Endothelial cell of umbilical vein (primary cell): ENCODE results near the gene C14orf39. TPM values are rescaled to one million over a fixed set of nuclear protein-coding genes. Genes with fewer than 3 reads are reported as not detected.

Experiments used
- BruUV-seq: library from RNA; stranded (reverse); fragments of 400-500 nt; replicated peaks from 2 replicates; lab custom pipeline; 2021; lab: Mats Ljungman, UMichigan
- CTCF ChIA-PET: fragments of 300-600, 350-600 bp; sonication (Branson Sonifier 250); formaldehyde crosslinking; loops from one replicate; lab custom pipeline; 2021; ENCODE audit warnings: antibody characterized with exemption, inconsistent platforms; lab: Charles Lee
- POLR2A ChIA-PET: fragments of 300-600, 350-600 bp; sonication (Branson Sonifier 250); formaldehyde crosslinking; loops from one replicate; lab custom pipeline; 2021; ENCODE audit warnings: antibody characterized with exemption, inconsistent platforms; lab: Charles Lee
- DNase-seq: peaks from one replicate; pipeline ENCODE4 v3.0.0-alpha.2; 2011; ENCODE audit warnings: low read depth, low spot score
- FAIRE-seq: peaks from 2 replicates; lab custom pipeline; 2011; peaks lifted over from hg19 to GRCh38; lab: Jason Lieb, UNC
- H2AFZ ChIP-seq: 2 replicates; pipeline ENCODE4 v1.6.0; 2012; ENCODE audit warnings: low read depth, low read length, control low read depth, inconsistent platforms
- H3K27ac ChIP-seq: 2 replicates; pipeline ENCODE4 v1.5.1; 2011; ENCODE audit warnings: low read depth, mild to moderate bottlenecking, control low read depth, low read length, moderate library complexity; ENCODE audit not compliant: insufficient read depth
- H3K27me3 ChIP-seq, 2 experiments: 2 replicates each; pipeline versions ENCODE4 v1.6.0 to v1.6.1; 2011; ENCODE audit warnings: low read length in 2 of 2, mixed read lengths in 1 of 2; ENCODE audit not compliant: control insufficient read depth in 2 of 2, insufficient read depth in 2 of 2
- H3K36me3 ChIP-seq, 2 experiments: 2 replicates in 1 of 2; 3 replicates in 1 of 2; pipeline ENCODE4 v1.5.1; 2011; ENCODE audit warnings: low read length in 2 of 2, mild to moderate bottlenecking in 1 of 2, moderate library complexity in 1 of 2; ENCODE audit not compliant: control insufficient read depth in 2 of 2, insufficient read depth in 2 of 2; ENCODE audit errors: extremely low read depth in 1 of 2
- H3K4me1 ChIP-seq: 3 replicates; pipeline ENCODE4 v1.5.1; 2011; ENCODE audit warnings: mild to moderate bottlenecking, low read length; ENCODE audit not compliant: control insufficient read depth, insufficient read depth; ENCODE audit errors: extremely low read depth
- H3K4me2 ChIP-seq: 2 replicates; pipeline ENCODE4 v1.6.1; 2011; ENCODE audit warnings: low read length, control low read depth, mixed read lengths; ENCODE audit not compliant: insufficient read depth
- H3K4me3 ChIP-seq, 3 experiments: fragments of 200-600 bp in 1 of 3; sonication (generic), shearing (Covaris generic) in 1 of 3; replicated peaks in 1 of 3; 2 replicates each; pipeline ENCODE4 v1.5.1; 2011 to 2016; ENCODE audit warnings: control low read depth in 3 of 3, low read length in 3 of 3, mild to moderate bottlenecking in 2 of 3, inconsistent platforms in 1 of 3, low read depth in 1 of 3, moderate library complexity in 1 of 3; ENCODE audit not compliant: insufficient read depth in 1 of 3
- H3K79me2 ChIP-seq: 2 replicates; pipeline ENCODE4 v1.6.0; 2012; ENCODE audit warnings: low read length, inconsistent platforms; ENCODE audit not compliant: control insufficient read depth, insufficient read depth
- H3K9ac ChIP-seq: replicated peaks from 2 replicates; pipeline ENCODE3; 2011; ENCODE audit warnings: low read length, control low read depth; ENCODE audit not compliant: insufficient read depth; ENCODE audit errors: extremely low read depth
- H3K9me1 ChIP-seq: replicated peaks from 3 replicates; pipeline ENCODE4 v1.6.0; 2011; ENCODE audit warnings: mild to moderate bottlenecking, low read length; ENCODE audit not compliant: control insufficient read depth, insufficient read depth; ENCODE audit errors: extremely low read depth
- H3K9me3 ChIP-seq: replicated peaks from 2 replicates; pipeline ENCODE4 v1.5.1; 2012; ENCODE audit warnings: low read length, inconsistent platforms; ENCODE audit not compliant: control insufficient read depth, insufficient read depth
- H4K20me1 ChIP-seq: replicated peaks from 2 replicates; pipeline ENCODE3; 2011; ENCODE audit warnings: mild to moderate bottlenecking, low read length; ENCODE audit not compliant: control insufficient read depth, insufficient read depth; ENCODE audit errors: extremely low read depth
- CTCF ChIP-seq, 2 donors: IDR thresholded peaks; 1 replicate in 1 of 2; 2 replicates in 1 of 2; pipeline ENCODE4 v1.5.1; 2011; ENCODE audit warnings: low read length in 2 of 2, mild to moderate bottlenecking in 2 of 2, moderate library complexity in 2 of 2, control low read depth in 1 of 2, inconsistent platforms in 1 of 2, low read depth in 1 of 2; ENCODE audit not compliant: insufficient read depth in 1 of 2; ENCODE audit errors: extremely low read depth in 1 of 2
- EZH2 ChIP-seq: IDR thresholded peaks from 2 replicates; pipeline ENCODE4 v1.6.1; 2012; ENCODE audit warnings: borderline replicate concordance, low read depth, mild to moderate bottlenecking, moderate library complexity, low read length, inconsistent platforms; ENCODE audit not compliant: severe bottlenecking
- FOS ChIP-seq: IDR thresholded peaks from 2 replicates; pipeline ENCODE4 v1.6.1; 2011; ENCODE audit warnings: mild to moderate bottlenecking, low read length, moderate library complexity, borderline replicate concordance; ENCODE audit not compliant: insufficient read depth
- GATA2 ChIP-seq: IDR thresholded peaks from 2 replicates; pipeline ENCODE4 v1.7.0; 2011; ENCODE audit warnings: low read depth, mild to moderate bottlenecking, moderate library complexity, mixed read lengths, low read length; ENCODE audit not compliant: insufficient read length, insufficient read depth
- JUN ChIP-seq: IDR thresholded peaks from 2 replicates; pipeline ENCODE4 v1.6.1; 2011; ENCODE audit warnings: borderline replicate concordance, low read depth; ENCODE audit not compliant: insufficient read length, insufficient read depth
- MAX ChIP-seq: IDR thresholded peaks from 2 replicates; pipeline ENCODE4 v1.6.1; 2011; ENCODE audit not compliant: insufficient read depth, insufficient read length
- MYC ChIP-seq: IDR thresholded peaks from one replicate; pipeline ENCODE4 v1.6.1; 2011; ENCODE audit warnings: mild to moderate bottlenecking, low read depth, low read length
- POLR2A ChIP-seq: IDR thresholded peaks from 2 replicates; pipeline ENCODE4 v1.6.1; 2012; ENCODE audit warnings: low read depth, mild to moderate bottlenecking, control low read depth, low read length
- POLR2AphosphoS5 ChIP-seq: IDR thresholded peaks from 2 replicates; pipeline ENCODE4 v1.6.1; 2012; ENCODE audit warnings: low read depth, mild to moderate bottlenecking, control low read depth, low read length, moderate library complexity; ENCODE audit not compliant: insufficient read depth
- dilution Hi-C: fragments of 300-500 bp; cut with MboI; formaldehyde crosslinking; loops from one replicate; pipeline ENCODE4 v1.15.0; 2019; ENCODE audit warnings: low sequenced_read_pairs; ENCODE audit not compliant: extremely low pct_ligation_motif_present
- intact Hi-C: fragments of 100-400 bp; cut with micrococcal nuclease; formaldehyde crosslinking; loops from one replicate; pipeline ENCODE4 v1.10.0; 2022
- polyA plus RNA-seq, 4 experiments: library from polyadenylated mRNA; depleted of rRNA in 3 of 4; stranded (reverse) in 3 of 4; unstranded in 1 of 4; fragments of >200 nt; gene quantifications; 2 replicates each; pipeline versions ENCODE4 v1.2.1 to v1.2.3, GENCODE V29; 2011 to 2012; ENCODE audit warnings: missing spikeins in 1 of 4
- total RNA-seq: library from RNA; stranded (reverse); gene quantifications from 2 replicates; pipeline ENCODE4 v1.2.3, GENCODE V29; 2021

Gene C14orf39
- total and polyA plus RNA-seq, 2 donors (not counting 3 experiments of a cell fraction or from before 2014, with no cell fraction given): not detected

GRCh38 chr14:60495946-60496345, 10.1 kb upstream of the C14orf39 start:
- DNase-seq (no peak), FAIRE-seq (no peak)
- POLR2A ChIA-PET: no interaction called here
- Histone ChIP-seq H3K36me3 (no peaks in the 10 kb centered on the region), H3K79me2 (no peaks in the 10 kb centered on the region), H3K9ac (no peak overlapping the region), H3K4me2 (no peak overlapping the region), H3K27ac (no peak overlapping the region), H3K9me3 (no peaks in the 10 kb centered on the region), H3K27me3 (peaks cover 7 to 10% of the 10 kb centered on the region in 2 experiments), H2AFZ (no peak overlapping the region), H3K4me3 (no peak overlapping the region), H4K20me1 (no peaks in the 10 kb centered on the region), H3K4me1 (no peaks in the 10 kb centered on the region), H3K9me1 (no peaks in the 10 kb centered on the region)
- CTCF ChIA-PET: no interaction called here
- dilution Hi-C loops (no loop called here), intact Hi-C loops (no loop called here)
- TF ChIP-seq POLR2AphosphoS5 (no peak), JUN (no peak), MAX (no peak), FOS (no peak), GATA2 (no peak), MYC (no peak), POLR2A (no peak), EZH2 (no peak), CTCF (IDR thresholded peaks at IDR 0.05; ENCODE audit: extremely low read depth in 1 of 2, insufficient read depth in 1 of 2, low read depth in 1 of 2, low read length in 2 of 2) (no peak)
- BruUV-seq: no TSS peak
